H1 (cell line): ENCODE measurements around the gene PDCL3. TPM values are rescaled to one million over a fixed set of nuclear protein-coding genes. Genes with fewer than 3 reads are reported as not detected.

Experiments used
- CHD7 ChIP-seq: fragments of 300-600 bp; sonication (generic); IDR thresholded peaks from 2 replicates; pipeline ENCODE4 v1.7.1; 2012; ENCODE audit warnings: low read length, moderate library complexity, mild to moderate bottlenecking, inconsistent platforms; ENCODE audit not compliant: insufficient replicate concordance
- CTCF ChIP-seq, 3 experiments: IDR thresholded peaks; 1 replicate in 2 of 3; 2 replicates in 1 of 3; pipeline versions ENCODE4 v1.5.1 to v1.6.1; 2011; ENCODE audit warnings: low read length in 3 of 3, mild to moderate bottlenecking in 3 of 3, inconsistent platforms in 2 of 3, low read depth in 1 of 3, moderate library complexity in 1 of 3; ENCODE audit not compliant: insufficient read depth in 1 of 3; ENCODE audit errors: control extremely low read depth in 1 of 3
- JUN ChIP-seq: IDR thresholded peaks from 2 replicates; pipeline ENCODE4 v1.6.1; 2011; ENCODE audit warnings: low read depth, mild to moderate bottlenecking, improper control_type of control experiment, low read length
- NANOG ChIP-seq: IDR thresholded peaks from 2 replicates; pipeline ENCODE4 v1.6.1; 2011; ENCODE audit warnings: low read length, low read depth, mild to moderate bottlenecking, inconsistent platforms; ENCODE audit not compliant: insufficient read depth, poor library complexity, severe bottlenecking
- RAD21 ChIP-seq, 2 experiments: IDR thresholded peaks in 1 of 2; conservative IDR thresholded peaks in 1 of 2; 2 replicates each; pipeline ENCODE4 v1.6.1; 2011; ENCODE audit warnings: low read depth in 2 of 2, low read length in 2 of 2, improper control_type of control experiment in 1 of 2, inconsistent platforms in 1 of 2, mild to moderate bottlenecking in 1 of 2, moderate library complexity in 1 of 2
- polyA plus RNA-seq, 7 experiments: library from polyadenylated mRNA; depleted of rRNA in 3 of 7; stranded (reverse) in 5 of 7; unstranded in 2 of 7; fragments of >200 nt in 5 of 7; fragments of 200-250 nt in 2 of 7; gene quantifications; 1 replicate in 5 of 7; 2 replicates in 1 of 7; 4 replicates in 1 of 7; pipeline versions ENCODE4 v1.2.1 to v1.2.3, GENCODE V29; 2011 to 2013; ENCODE audit warnings: missing spikeins in 2 of 7, mixed read lengths in 2 of 7
- total RNA-seq: library from RNA; stranded (reverse); fragmentation: NEBNext Ultra II Directional; extraction: Animal tissue kit (Norgen Biotek cat#: 25700); gene quantifications from 2 replicates; pipeline ENCODE4 v1.2.1, GENCODE V29; 2021

Gene PDCL3
- total and polyA plus RNA-seq, 2 of the 8 experiments (the other 6 are each of a cell fraction or from before 2014, with no cell fraction given), result 19.8 to 29.4 TPM

GRCh38 chr2:100610381-100610831, 47.6 kb downstream of the PDCL3 start (continued):
- TF ChIP-seq CHD7 (no peak), CTCF (IDR thresholded peaks at IDR 0.05; ENCODE audit: control extremely low read depth in 1 of 3, insufficient read depth in 1 of 3, low read depth in 1 of 3, low read length in 3 of 3) (peak; percentile 85 to 91 (median 89)), NANOG (no peak), JUN (no peak), RAD21 (IDR thresholded peaks at IDR 0.05 in 1 of 2, conservative IDR thresholded peaks at IDR 0.05 in 1 of 2; ENCODE audit: low read depth in 2 of 2, low read length in 2 of 2) (peak; percentile 97 to 98)
